GM18909 (cell line): ENCODE data around the gene SLC45A3.
"Not testable (repeated sequence)": the region's sequence is repeated elsewhere in the genome, so short reads cannot be mapped to it uniquely, and the experiment has no call there.

Source experiments
- ATAC-seq: cut with Tn5 transposase; IDR thresholded peaks from one replicate; pipeline ENCODE4 v1.9.1; 2021; ENCODE audit warnings: mild to moderate bottlenecking; ENCODE audit not compliant: unreplicated experiment, poor library complexity

The SLC45A3 gene, protein sequence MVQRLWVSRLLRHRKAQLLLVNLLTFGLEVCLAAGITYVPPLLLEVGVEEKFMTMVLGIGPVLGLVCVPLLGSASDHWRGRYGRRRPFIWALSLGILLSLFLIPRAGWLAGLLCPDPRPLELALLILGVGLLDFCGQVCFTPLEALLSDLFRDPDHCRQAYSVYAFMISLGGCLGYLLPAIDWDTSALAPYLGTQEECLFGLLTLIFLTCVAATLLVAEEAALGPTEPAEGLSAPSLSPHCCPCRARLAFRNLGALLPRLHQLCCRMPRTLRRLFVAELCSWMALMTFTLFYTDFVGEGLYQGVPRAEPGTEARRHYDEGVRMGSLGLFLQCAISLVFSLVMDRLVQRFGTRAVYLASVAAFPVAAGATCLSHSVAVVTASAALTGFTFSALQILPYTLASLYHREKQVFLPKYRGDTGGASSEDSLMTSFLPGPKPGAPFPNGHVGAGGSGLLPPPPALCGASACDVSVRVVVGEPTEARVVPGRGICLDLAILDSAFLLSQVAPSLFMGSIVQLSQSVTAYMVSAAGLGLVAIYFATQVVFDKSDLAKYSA

GRCh38 chr1:205680073-205680851, at the start of gene SLC45A3:
TSS of gene SLC45A3 (minus strand) at chr1:205680509. CDS start at chr1:205664656, 15,853 bp downstream.
- ATAC-seq = peak; percentile 59

DNA sequence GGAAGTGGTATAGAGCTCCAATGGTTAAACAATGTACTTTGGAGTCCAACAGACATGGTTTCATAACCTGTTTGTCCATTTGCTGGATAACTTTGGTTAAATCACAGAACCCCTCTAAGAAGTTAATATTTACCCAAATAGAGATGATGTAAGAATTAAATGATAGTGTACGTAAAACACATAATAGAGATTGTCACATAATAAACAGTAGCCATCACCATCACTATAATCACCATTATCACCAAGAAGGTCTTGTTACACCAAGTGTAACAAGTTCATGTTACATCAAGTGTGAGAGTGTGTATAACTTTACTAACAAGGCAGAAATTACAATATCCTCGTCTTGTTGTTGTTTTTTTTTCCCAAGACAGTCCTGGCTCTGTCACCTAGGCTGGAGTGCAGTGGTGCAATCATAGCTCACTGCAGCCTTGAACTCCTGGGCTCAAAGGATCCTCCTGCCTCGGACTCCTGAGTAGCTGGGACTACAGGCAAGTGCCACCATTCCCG, 46.4 kb upstream of the SLC45A3 start:
- ATAC-seq = no peak

GRCh38 chr1:205725514-205725913, 45.2 kb upstream of the SLC45A3 start:
- ATAC-seq = no peak

DNA sequence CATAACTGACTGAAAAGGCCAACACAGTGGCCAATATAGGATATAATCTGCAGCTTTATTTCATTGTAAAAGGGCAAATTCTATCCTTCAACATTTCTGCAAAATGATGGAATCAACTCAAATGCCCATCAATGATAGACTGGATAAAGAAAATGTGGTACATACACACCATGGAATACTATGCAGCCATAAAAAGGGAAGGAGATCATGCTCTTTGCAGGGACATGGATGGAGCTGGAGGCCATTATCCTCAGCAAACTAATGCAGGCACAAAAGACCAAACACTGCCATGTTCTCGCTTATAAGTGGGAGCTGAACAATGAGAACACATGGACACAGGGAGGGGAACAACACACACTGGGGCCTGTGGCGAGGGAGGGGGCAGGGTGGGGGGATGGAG, 40.4 kb upstream of the SLC45A3 start:
- ATAC-seq = not testable (repeated sequence)

GRCh38 chr1:205719762-205720161, 39.5 kb upstream of the SLC45A3 start:
- no peak for ATAC-seq

DNA sequence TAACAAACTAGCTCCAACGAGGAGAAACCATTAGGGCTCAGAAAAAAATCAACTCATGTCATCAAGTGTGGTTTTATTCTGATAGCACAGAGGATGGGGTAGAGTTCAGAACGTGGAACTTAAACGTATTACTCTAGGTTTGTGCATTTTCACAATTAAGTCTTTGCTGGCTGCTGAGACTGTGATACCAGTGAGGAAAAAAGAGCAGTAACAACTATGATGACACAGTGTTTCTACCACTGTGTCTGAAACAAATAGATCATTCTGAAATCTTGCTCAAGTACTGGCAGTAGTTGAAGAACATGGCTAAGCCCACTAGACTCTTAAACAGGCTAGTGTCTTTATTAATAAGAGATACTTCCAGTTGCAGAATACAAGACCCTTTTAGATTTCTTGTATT, 38.7 kb upstream of the SLC45A3 start:
- no peak for ATAC-seq

DNA sequence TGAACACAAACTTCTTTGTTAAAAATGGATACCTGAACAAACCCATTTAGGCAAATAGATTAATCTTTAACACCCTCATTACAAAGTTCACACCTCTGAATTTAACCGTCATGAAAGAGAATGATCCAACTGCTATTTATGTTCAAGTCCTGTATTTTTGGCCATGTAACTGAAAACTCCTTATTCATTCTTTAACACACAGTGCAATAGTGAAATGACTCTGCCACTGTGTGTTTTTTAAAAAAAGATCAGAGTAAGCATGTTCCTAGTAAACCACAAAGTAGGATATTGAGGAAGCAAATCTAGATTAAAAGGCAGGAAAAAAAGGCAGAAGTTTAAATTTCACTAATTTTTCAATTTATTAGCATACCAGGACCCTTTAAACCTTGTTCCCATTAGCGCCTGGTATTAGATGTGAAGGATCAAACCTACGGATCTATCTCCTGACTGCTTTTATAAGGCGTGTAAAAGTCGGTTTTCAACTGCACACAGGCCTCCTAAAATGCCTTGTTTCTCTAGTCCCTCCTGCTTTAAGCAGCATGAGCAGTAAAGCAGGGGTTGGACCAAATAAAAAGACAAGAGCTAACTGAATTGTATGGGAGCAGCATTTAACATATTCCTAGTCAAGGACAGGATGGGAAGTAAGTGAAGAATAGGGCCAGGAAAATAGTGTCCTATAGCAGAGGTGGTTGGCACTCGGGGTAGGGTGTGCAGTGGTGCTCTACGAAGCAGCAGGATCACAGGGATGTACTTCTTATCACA, 36.2 kb upstream of the SLC45A3 start:
- no peak for ATAC-seq

DNA sequence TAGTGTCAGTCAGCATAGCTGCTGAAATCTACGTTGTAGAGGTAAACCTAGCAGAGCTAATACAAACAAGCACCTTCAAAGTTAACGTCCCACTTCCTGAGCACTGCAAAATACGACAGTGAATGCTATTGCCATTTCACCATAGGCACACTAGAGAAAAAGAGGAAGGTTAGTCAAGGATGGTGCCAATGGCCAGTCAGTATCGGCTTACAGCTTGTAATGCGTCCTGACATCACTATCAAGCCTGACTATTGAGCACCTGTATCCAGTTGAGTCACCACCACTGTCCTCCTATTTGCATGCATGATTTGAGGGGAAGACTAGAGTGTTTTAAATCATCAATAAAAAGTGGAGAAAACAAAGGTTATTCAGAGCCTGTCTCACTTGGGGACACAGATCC, 35.3 kb upstream of the SLC45A3 start:
- no peak for ATAC-seq

GRCh38 chr1:205714906-205715246, 34.6 kb upstream of the SLC45A3 start:
- no peak for ATAC-seq

DNA sequence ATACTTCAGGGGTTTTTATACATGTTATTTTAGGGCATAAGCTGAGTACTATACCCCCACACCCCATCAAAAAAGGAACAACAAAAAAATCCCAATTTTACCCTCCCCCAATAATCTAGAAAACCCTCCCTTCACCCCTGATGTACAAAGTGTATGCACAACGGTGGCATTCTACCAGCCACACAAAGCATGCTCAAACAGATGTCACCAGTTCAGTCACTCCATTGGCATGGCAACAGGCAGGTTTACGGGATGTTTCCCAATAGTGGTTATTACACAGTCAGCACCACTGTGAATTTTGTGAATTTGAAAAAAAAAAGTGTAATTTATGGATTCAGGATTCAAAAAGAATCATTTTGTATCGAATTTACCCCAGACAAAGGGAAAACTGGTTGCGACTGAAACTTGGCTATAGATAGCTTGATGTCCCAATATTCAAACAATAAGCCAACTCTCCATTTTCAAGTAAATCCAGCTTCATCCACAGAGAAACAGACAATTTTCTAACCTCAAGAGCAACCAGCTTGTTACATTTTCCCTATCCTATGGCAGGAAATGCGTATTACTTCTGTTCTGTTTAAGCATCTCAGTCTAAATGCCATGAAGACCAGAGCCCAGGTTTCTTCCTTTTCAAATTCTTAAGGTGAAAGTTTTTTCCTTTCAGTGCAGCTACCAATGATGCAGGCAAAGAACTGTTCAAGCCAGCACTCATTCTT, 34.0 kb upstream of the SLC45A3 start:
- no peak for ATAC-seq

DNA sequence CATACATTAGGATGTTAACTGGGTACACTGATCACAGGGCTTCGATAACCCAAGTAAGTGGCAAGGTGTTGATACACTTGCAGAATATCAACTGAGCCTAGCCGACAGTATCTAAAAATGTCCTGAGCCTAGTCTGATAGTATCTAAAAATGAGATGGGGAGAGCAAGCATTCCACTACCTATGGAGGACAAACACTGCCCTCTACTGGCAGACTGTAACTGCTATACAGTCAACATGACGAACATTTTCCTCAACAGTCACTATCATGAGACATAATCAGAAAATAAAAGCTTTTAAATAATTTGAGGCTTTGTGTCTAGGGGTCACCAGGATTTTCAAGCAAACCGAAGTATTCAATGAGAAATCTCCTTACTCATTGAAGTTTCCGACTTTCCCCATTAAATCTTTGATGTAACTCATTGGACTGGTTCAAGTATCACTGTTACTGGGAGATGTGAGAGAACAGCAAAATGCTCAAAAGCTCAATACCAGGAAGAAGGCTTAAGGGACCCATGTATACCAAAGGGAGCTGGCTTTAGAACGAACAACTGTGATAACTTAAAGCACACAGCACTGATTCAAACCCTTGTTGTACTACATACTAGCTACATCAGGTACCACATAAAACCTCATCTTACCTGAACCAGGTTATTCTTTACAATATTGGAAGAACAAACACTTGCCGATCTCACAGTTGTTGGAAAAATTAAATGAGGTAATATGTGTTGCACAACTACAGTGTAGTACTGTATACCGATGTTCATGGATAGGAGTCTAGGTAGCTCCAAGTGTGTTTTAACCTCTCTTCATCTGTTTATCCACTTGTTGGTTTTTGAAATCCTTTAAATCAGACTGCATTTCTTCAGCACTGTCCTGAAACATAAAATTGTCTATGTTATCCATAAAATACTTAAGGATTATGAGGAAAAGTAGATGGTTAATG, 31.1 kb upstream of the SLC45A3 start:
- peak; percentile 50 for ATAC-seq

GRCh38 chr1:205710201-205711062, 30.1 kb upstream of the SLC45A3 start:
- no peak for ATAC-seq

DNA sequence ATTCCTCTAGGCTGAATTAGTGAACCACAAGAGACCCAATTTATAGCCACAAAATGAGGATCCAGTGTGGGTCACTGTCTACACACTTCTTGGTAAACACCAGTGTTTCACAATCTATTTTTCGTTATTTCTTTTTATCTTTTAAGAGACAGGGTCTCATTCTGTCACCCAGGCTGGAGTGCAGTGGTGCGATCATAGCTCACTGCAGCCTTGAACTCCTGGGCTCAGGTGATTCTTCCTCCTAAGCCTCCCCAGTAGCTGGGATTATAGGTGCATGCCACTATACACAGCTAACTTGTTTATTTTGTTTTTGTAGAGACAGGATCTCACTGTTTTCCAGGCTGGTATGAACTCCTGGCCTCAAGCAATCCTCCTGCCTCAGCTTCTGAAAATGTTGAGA, 29.3 kb upstream of the SLC45A3 start:
- no peak for ATAC-seq

DNA sequence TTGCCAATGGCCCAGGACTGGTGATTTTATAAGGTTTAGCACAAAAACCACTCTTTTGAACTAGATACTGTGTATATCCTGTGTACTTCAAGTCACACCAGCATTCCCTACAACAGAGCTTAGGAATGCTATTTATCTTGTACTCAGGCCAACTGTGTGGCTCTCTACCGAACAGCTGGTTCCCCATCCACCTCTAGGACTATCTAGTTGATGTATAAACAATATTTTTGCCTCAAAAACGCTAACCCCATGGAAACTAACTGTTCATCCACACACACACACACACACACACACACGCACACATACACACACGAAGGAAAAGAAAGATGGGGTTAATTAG, 28.7 kb upstream of the SLC45A3 start:
- no peak for ATAC-seq

- no peak for ATAC-seq
These were observed 26.5 kb upstream of the SLC45A3 start for GRCh38 chr1:205706601-205707502.

DNA sequence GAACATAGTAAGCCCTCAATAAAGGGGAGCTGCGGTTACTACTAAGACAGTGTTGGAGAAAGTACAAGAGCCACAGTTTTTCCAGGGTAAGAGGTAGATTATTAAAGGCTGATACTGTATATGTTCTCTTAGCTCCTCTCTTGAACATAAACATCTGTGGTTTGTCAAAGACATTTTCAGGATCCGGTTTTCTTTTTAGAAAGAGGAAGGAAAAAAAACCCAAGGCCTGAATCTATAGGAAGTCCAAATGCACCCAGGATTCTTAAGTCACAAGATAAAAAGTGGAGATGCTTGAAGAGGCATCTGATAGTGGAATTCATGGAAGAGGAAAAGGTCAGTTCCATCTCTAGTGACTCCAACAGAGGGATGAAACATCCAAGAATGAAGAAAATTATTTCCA, 24.6 kb upstream of the SLC45A3 start:
- no peak for ATAC-seq

DNA sequence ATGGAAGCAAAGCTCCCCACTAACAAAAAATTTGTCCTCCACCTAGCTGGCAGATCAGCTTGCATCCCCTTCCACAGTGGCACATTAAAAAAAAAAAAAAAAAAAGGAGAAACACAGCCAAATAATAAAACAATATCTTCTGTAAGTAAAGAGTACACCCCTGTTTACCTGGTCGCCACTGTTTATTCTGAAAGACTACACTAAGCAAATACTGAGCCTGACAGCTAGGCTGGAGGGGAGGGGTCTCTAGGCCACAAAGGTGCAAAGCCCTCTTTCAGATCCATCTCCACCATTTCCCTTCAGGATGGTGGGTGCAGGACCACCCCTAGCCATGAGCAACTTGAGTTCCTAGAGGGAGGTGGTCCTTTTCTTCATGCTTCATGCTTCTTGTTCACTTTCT, 22.8 kb upstream of the SLC45A3 start:
- no peak for ATAC-seq
